Activated effector memory CD4-positive, alpha-beta T cell treated with Interleukin-2 at 50 U/mL for 16 hours (primary cell): Measurements from ENCODE around the gene CLK4.

ENCODE experiments used
- DNase-seq: peaks from one replicate; pipeline ENCODE4 v3.0.0-alpha.2; 2020

Gene CLK4

GRCh38 chr5:178632285-178632684 lies 5.4 kb upstream of the CLK4 start:
- DNase-seq: no peak

- no peak for DNase-seq
Observed at GRCh38 chr5:178630951-178631350, 4.1 kb upstream of the CLK4 start.

GRCh38 chr5:178630475-178630930 lies 3.7 kb upstream of the CLK4 start:
- DNase-seq: no peak

- no peak for DNase-seq
Observed at GRCh38 chr5:178627259-178627598, 379 bp upstream of the CLK4 start.

GRCh38 chr5:178625679-178626483 lies 969 bp downstream of the CLK4 start:
- no peak for DNase-seq

- no peak for DNase-seq
Observed at GRCh38 chr5:178624631-178625546, 2.0 kb downstream of the CLK4 start.

GRCh38 chr5:178622679-178623247 lies 4.1 kb downstream of the CLK4 start:
- no peak for DNase-seq

GRCh38 chr5:178619390-178619789 lies 7.5 kb downstream of the CLK4 start:
- DNase-seq: no peak

GRCh38 chr5:178612299-178612698 lies 14.6 kb downstream of the CLK4 start:
- no peak for DNase-seq

GRCh38 chr5:178606269-178606668 lies 20.6 kb downstream of the CLK4 start:
- no peak for DNase-seq

- no peak for DNase-seq
Observed at GRCh38 chr5:178605788-178606187, 21.1 kb downstream of the CLK4 start.

- no peak for DNase-seq
Observed at GRCh38 chr5:178602752-178603151, 24.1 kb downstream of the CLK4 start.

GRCh38 chr5:178595750-178596149 lies 31.1 kb downstream of the CLK4 start:
- no peak for DNase-seq

GRCh38 chr5:178595150-178595549 lies 31.7 kb downstream of the CLK4 start:
- no peak for DNase-seq

GRCh38 chr5:178590924-178591423 lies 35.9 kb downstream of the CLK4 start:
- no peak for DNase-seq

- peak; percentile 6 for DNase-seq
Observed at GRCh38 chr5:178590141-178590923, 36.5 kb downstream of the CLK4 start, which contains the start of gene COL23A1. COL23A1 (minus strand) TSS chr5:178590393.

GRCh38 chr5:178589180-178590140 lies 37.4 kb downstream of the CLK4 start:
- DNase-seq: no peak

GRCh38 chr5:178588769-178589168 lies 38.1 kb downstream of the CLK4 start:
- DNase-seq: no peak

GRCh38 chr5:178587763-178588611 lies 38.9 kb downstream of the CLK4 start:
- DNase-seq: no peak

GRCh38 chr5:178586396-178586795 lies 40.5 kb downstream of the CLK4 start:
- no peak for DNase-seq
